ENCODE results near the gene DCLRE1B. TPM values are rescaled to one million over a fixed set of nuclear protein-coding genes. Genes with fewer than 3 reads are reported as not detected.

DCLRE1B gene
- total and polyA plus RNA-seq, 4 donors = 0.82 to 6.6 (median 1.2) TPM

GRCh38 chr1:113912594-113913311 lies 7.6 kb downstream of the DCLRE1B start:
- Histone ChIP-seq H3K27ac (ENCODE audit: low read depth in 1 of 2, low read length in 2 of 2) (peak overlapping the region in 1 of 2 donors; percentile 31), H3K36me3 (ENCODE audit: control insufficient read depth in 4 of 4, insufficient read depth in 3 of 4, low read depth in 1 of 4, low read length in 3 of 4) (peaks cover 4 to 11% (median 8%) of the 10 kb centered on the region in 4 donors), H3K4me3 (ENCODE audit: low read depth in 1 of 3, low read length in 3 of 3) (no peak overlapping the region), H3K27me3 (ENCODE audit: control insufficient read depth in 4 of 4, insufficient read depth in 4 of 4, low read length in 3 of 4) (no peaks in the 10 kb centered on the region), H3K4me1 (ENCODE audit: control insufficient read depth in 4 of 4, insufficient read depth in 4 of 4, low read length in 3 of 4) (no peaks in the 10 kb centered on the region), H3K9me3 (ENCODE audit: control insufficient read depth in 4 of 4, low read length in 3 of 4) (no peaks in the 10 kb centered on the region), H3K9ac (ENCODE audit: low read depth in 1 of 2, low read length in 2 of 2) (no peak overlapping the region)
- TF ChIP-seq FOXA1 (IDR thresholded peaks at IDR 0.05) (no peak), YY1 (IDR thresholded peaks at IDR 0.05) (no peak), MAX (IDR thresholded peaks at IDR 0.05) (no peak), SP1 (IDR thresholded peaks at IDR 0.05) (peak; percentile 16), EGR1 (IDR thresholded peaks at IDR 0.05; ENCODE audit: low read depth in 2 of 2) (no peak)
- DNase-seq (ENCODE audit: low spot score) = peak; percentile 53
- 85% methylated on average over 6 of the region's 6 CpGs for WGBS

- no peaks in the 10 kb centered on the region for H3K9me3 ChIP-seq (ENCODE audit: control insufficient read depth in 4 of 4, low read length in 3 of 4)
- H3K4me1 ChIP-seq (ENCODE audit: control insufficient read depth in 4 of 4, insufficient read depth in 4 of 4, low read length in 3 of 4) = no peaks in the 10 kb centered on the region
- H3K27me3 ChIP-seq (ENCODE audit: control insufficient read depth in 4 of 4, insufficient read depth in 4 of 4, low read length in 3 of 4) = no peaks in the 10 kb centered on the region
- peak overlapping the region in 1 of 2 donors; percentile 31 for H3K27ac ChIP-seq (ENCODE audit: low read depth in 1 of 2, low read length in 2 of 2)
- no peak overlapping the region for H3K4me3 ChIP-seq (ENCODE audit: low read depth in 1 of 3, low read length in 3 of 3)
- TF ChIP-seq MAX (IDR thresholded peaks at IDR 0.05) (no peak), ATF3 (IDR thresholded peaks at IDR 0.05) (no peak), CTCF (IDR thresholded peaks at IDR 0.05; ENCODE audit: low read depth, low read length, missing input control) (no peak), FOXA2 (IDR thresholded peaks at IDR 0.05) (no peak), EGR1 (IDR thresholded peaks at IDR 0.05; ENCODE audit: low read depth in 2 of 2) (no peak), RXRA (IDR thresholded peaks at IDR 0.05) (no peak), HNF4G (IDR thresholded peaks at IDR 0.05) (no peak), REST (IDR thresholded peaks at IDR 0.05) (no peak), RAD21 (IDR thresholded peaks at IDR 0.05) (no peak), JUND (IDR thresholded peaks at IDR 0.05) (no peak), GABPA (IDR thresholded peaks at IDR 0.05 in 1 of 2, conservative IDR thresholded peaks at IDR 0.05 in 1 of 2) (no peak), SP1 (IDR thresholded peaks at IDR 0.05) (no peak), NR2F2 (IDR thresholded peaks at IDR 0.05) (no peak), YY1 (IDR thresholded peaks at IDR 0.05) (no peak), TAF1 (conservative IDR thresholded peaks at IDR 0.05) (no peak)
- no peak for DNase-seq (ENCODE audit: low spot score)
- H3K36me3 ChIP-seq (ENCODE audit: control insufficient read depth in 4 of 4, insufficient read depth in 3 of 4, low read depth in 1 of 4, low read length in 3 of 4) = peaks cover 4 to 11% (median 8%) of the 10 kb centered on the region in 4 donors
- no peak overlapping the region for H3K9ac ChIP-seq (ENCODE audit: low read depth in 1 of 2, low read length in 2 of 2)
- WGBS = 77% methylated on average over 3 of the region's 3 CpGs
These were observed 8.2 kb downstream of the DCLRE1B start for GRCh38 chr1:113913312-113913668.

All from liver (tissue), 9 donors.